HFFc6 (cell line): ENCODE results near the gene SAE1. TPM values are rescaled to one million over a fixed set of nuclear protein-coding genes. Genes with fewer than 3 reads are reported as not detected.

Experiments used
- DNase-seq: peaks from one replicate; pipeline ENCODE4 v3.0.0-alpha.2; 2018
- H3K27ac Mint-ChIP-seq: 2 replicates; pipeline ENCODE4 v1.8.0; 2020; ENCODE audit warnings: mild to moderate bottlenecking, mixed read lengths
- H3K27me3 Mint-ChIP-seq: 2 replicates; pipeline ENCODE4 v1.8.0; 2021; ENCODE audit warnings: mild to moderate bottlenecking, moderate library complexity, mixed read lengths; ENCODE audit not compliant: insufficient read depth
- H3K36me3 Mint-ChIP-seq: 2 replicates; pipeline ENCODE4 v1.8.0; 2021; ENCODE audit warnings: low read depth, mixed read lengths
- H3K4me1 Mint-ChIP-seq: 2 replicates; pipeline ENCODE4 v1.8.0; 2020; ENCODE audit warnings: low read depth, mixed read lengths
- H3K4me3 Mint-ChIP-seq: 2 replicates; pipeline ENCODE4 v1.8.0; 2020; ENCODE audit warnings: mild to moderate bottlenecking, moderate library complexity, mixed read lengths
- H3K9me3 Mint-ChIP-seq: 2 replicates; pipeline ENCODE4 v1.8.0; 2020; ENCODE audit warnings: mild to moderate bottlenecking, mixed read lengths
- total RNA-seq, 6 experiments: library from RNA; stranded (reverse); fragmentation: NEBNext Ultra II Directional; extraction: Animal tissue kit (Norgen Biotek cat#: 25700); gene quantifications; 2 replicates in 1 of 6; 3 replicates in 5 of 6; pipeline ENCODE4 v1.2.3, GENCODE V29; 2021
- TF ChIP-seq, protein P1 (sequence below): fragments of 200-600 bp; sonication (generic); IDR thresholded peaks from 2 replicates; pipeline ENCODE4 v1.5.0; 2021; ENCODE audit warnings: antibody characterized with exemption, mild to moderate bottlenecking

Gene SAE1
- total RNA-seq, 6 experiments from 2014 or later = 158 to 181 (median 175) TPM

DNA sequence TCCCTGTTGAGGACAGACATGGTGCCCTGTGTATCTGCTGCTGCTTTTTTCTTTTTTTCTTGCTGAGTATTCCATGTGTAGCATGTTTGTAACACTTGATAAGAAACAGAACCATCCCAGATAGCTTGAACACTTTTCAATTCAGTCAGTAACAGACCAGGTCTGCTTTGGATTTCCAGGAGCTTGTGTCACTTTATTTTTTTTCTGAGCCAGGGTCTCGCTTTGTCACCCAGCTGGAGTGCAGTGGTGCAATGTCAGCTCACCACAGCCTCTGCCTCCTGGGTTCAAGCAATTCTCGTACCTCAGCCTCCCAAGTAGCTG, 56.7 kb downstream of the SAE1 start:
- TF ChIP-seq, protein P1, sequence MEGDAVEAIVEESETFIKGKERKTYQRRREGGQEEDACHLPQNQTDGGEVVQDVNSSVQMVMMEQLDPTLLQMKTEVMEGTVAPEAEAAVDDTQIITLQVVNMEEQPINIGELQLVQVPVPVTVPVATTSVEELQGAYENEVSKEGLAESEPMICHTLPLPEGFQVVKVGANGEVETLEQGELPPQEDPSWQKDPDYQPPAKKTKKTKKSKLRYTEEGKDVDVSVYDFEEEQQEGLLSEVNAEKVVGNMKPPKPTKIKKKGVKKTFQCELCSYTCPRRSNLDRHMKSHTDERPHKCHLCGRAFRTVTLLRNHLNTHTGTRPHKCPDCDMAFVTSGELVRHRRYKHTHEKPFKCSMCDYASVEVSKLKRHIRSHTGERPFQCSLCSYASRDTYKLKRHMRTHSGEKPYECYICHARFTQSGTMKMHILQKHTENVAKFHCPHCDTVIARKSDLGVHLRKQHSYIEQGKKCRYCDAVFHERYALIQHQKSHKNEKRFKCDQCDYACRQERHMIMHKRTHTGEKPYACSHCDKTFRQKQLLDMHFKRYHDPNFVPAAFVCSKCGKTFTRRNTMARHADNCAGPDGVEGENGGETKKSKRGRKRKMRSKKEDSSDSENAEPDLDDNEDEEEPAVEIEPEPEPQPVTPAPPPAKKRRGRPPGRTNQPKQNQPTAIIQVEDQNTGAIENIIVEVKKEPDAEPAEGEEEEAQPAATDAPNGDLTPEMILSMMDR = no peak
- Mint-ChIP-seq H3K4me3 (no peak overlapping the region), H3K27ac (no peak overlapping the region), H3K4me1 (peaks cover 38% of the 10 kb centered on the region), H3K36me3 (peaks cover 26% of the 10 kb centered on the region), H3K27me3 (peaks cover 3% of the 10 kb centered on the region; the same call in 1 of the 2 replicates), H3K9me3 (no peaks in the 10 kb centered on the region)
- DNase-seq = no peak

DNA sequence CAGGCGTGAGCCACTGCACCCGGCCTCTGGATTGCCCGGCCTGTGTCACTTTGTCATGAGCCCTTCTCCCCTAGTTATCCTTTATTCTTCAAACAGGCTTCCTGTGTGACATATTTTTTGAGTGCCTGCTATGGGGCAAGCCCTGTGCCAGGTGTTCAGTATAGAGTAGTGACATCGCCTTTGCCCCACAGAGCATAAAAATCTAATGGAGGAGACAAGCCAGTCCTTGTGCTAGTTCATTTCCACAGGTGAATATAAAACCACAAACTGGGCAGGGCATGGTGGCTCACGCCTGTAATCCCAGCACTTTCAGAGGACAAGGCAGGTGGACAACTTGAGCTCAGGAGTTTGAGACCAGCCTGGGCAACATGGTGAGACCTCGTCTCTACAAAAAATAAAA, 57.2 kb downstream of the SAE1 start:
- no peak for DNase-seq
- Mint-ChIP-seq H3K27me3 (peaks cover 1% of the 10 kb centered on the region; the same call in 1 of the 2 replicates), H3K9me3 (no peaks in the 10 kb centered on the region), H3K36me3 (peaks cover 26% of the 10 kb centered on the region), H3K4me3 (no peak overlapping the region), H3K4me1 (peaks cover 38% of the 10 kb centered on the region), H3K27ac (no peak overlapping the region)
- TF ChIP-seq, protein P1 = no peak

DNA sequence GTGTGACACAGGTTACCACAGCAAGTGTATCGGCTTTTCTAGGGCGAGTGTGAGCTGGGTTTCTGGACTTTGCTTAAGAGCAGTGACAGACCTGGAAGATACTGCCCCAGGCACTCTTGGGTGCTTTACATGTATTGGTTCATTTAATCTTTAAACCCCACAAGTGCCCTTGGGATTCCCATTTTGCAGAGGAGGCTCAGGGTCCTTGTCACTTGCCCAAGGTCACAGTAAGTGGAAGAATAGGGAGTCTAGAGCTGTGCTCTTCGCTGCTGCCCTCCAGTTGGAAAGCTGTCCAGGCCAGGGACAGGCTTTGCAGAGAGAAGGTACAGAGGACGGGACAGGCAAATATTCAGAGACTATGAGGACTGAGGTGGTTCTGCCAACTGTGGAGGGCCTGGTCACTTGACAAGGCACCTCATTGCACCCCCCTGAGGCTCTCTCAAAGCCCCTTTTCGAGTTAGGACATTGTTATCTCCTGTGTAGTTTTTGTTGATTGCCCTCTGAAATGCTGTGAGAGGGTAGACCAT, 57.9 kb downstream of the SAE1 start:
- no peak for DNase-seq
- TF ChIP-seq, protein P1 = no peak
- Mint-ChIP-seq H3K27me3 (peaks cover 1% of the 10 kb centered on the region; the same call in 1 of the 2 replicates), H3K4me3 (no peak overlapping the region), H3K36me3 (peaks cover 21% of the 10 kb centered on the region), H3K4me1 (peaks cover 38% of the 10 kb centered on the region), H3K27ac (peak overlapping the region; percentile 38), H3K9me3 (no peaks in the 10 kb centered on the region)

DNA sequence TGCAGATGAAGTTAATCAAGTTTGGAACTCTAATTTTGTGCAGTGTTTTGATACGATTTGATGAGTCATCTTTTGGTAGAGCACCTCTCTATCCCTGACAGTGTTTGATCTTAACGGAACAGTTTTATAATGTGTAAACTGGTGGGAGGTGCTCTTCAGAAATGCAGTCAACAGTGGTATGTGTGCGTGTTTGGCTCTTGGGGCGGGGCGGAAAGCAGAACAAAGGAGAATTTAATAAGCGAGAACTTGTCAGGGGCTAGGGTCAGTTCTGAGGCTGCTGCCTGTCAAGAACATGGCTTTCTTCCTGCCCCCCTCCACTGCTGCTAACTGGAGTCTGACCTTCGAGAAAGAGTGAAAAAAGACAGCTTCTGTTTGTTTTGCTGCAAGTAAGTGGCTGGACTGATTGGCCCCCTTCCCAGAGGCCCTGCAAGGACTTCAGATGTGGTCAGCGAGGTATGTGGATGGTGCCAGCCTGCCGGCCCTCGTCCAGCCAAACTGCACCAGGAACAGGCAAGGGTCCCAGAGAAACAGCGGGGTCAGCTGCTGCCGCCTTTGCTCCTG, 59.6 kb downstream of the SAE1 start:
- Mint-ChIP-seq H3K4me3 (peak overlapping the region; percentile 35), H3K36me3 (peaks cover 24% of the 10 kb centered on the region), H3K27me3 (peaks cover 1% of the 10 kb centered on the region; the same call in 1 of the 2 replicates), H3K9me3 (no peaks in the 10 kb centered on the region), H3K27ac (peak overlapping the region; percentile 73), H3K4me1 (peaks cover 40% of the 10 kb centered on the region)
- DNase-seq = peak; percentile 71
- TF ChIP-seq, protein P1 = no peak

DNA sequence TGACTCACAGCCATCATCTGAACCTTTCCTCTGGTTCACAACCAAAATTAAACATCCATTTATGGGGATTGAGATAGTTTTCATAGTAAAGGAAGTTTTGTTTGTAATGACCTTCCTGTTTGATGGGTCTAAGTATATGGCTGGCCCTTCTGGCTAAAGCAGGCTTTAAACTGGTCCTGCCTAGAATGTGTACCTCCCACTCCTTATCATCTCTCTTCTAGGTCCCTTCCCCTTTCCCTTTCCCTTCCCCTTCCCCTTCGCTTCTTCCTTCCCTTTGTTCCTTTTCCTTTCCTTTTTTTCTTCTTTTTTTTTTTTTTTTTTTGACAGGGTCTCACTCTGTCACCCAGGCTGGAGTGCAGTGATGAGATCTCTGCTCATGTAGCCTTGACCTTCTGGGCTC, 64.8 kb downstream of the SAE1 start:
- H3K9me3 Mint-ChIP-seq = no peaks in the 10 kb centered on the region
- H3K36me3 Mint-ChIP-seq = peaks cover 23% of the 10 kb centered on the region; the same call in 1 of the 2 replicates
- TF ChIP-seq, protein P1 = no peak
- no peaks in the 10 kb centered on the region; the same call in none of the 2 replicates for H3K27me3 Mint-ChIP-seq
- no peak for DNase-seq
- peaks cover 12% of the 10 kb centered on the region for H3K4me1 Mint-ChIP-seq
- no peak overlapping the region for H3K4me3 Mint-ChIP-seq
- H3K27ac Mint-ChIP-seq = peak overlapping the region; percentile 31; the same call in 1 of the 2 replicates
